Ovary (tissue), 9 donors: ENCODE data around the gene PATJ. TPM values are rescaled to one million over a fixed set of nuclear protein-coding genes. Genes with fewer than 3 reads are reported as not detected.

Experiments
- DNase-seq, 5 donors: peaks; one replicate each; pipeline ENCODE4 v3.0.0-alpha.2; 2019 to 2020
- H3K27ac ChIP-seq, 2 donors: fragments of 200-600 bp; one replicate each; pipeline versions ENCODE4 v1.5.1 to v1.8.0; 2019 to 2022
- H3K27me3 ChIP-seq: fragments of 200-600 bp; one replicate; pipeline ENCODE4 v1.8.0; 2022
- H3K36me3 ChIP-seq: fragments of 200-600 bp; sonication (generic); one replicate; pipeline ENCODE4 v1.5.1; 2019
- H3K4me1 ChIP-seq: one replicate; pipeline ENCODE4 v1.8.1; 2013; ENCODE audit warnings: mild to moderate bottlenecking, moderate library complexity; ENCODE audit not compliant: insufficient read depth
- H3K4me3 ChIP-seq: fragments of 200-600 bp; sonication (generic); one replicate; pipeline ENCODE4 v1.5.1; 2017
- H3K9me3 ChIP-seq, 2 donors: fragments of 200-600 bp in 1 of 2; sonication (generic) in 1 of 2; one replicate each; pipeline versions ENCODE4 v1.5.1 to v1.8.1; 2013 to 2019; ENCODE audit warnings: mild to moderate bottlenecking in 1 of 2, moderate library complexity in 1 of 2
- CTCF ChIP-seq, 3 donors: fragments of 450-650 bp in 2 of 3; fragments of 200-600 bp in 1 of 3; IDR thresholded peaks; one replicate each; pipeline versions ENCODE4 v1.5.1 to v1.8.0; 2016 to 2022; ENCODE audit warnings: antibody characterized with exemption in 3 of 3, mild to moderate bottlenecking in 1 of 3
- EP300 ChIP-seq: sonication (generic); formaldehyde crosslinking; IDR thresholded peaks from one replicate; pipeline ENCODE4 v1.6.1; 2017; ENCODE audit warnings: antibody characterized with exemption
- POLR2A ChIP-seq: fragments of 450-650 bp; IDR thresholded peaks from one replicate; pipeline ENCODE4 v1.6.1; 2017; ENCODE audit warnings: antibody characterized with exemption, mild to moderate bottlenecking, moderate library complexity
- WGBS, 3 donors: extraction: QIAGEN DNeasy Blood & Tissue Kit in 1 of 3; methylation state at CpG; one replicate each; pipeline versions ENCODE4 v1.1.5 to v1.1.7; 2013 to 2017; 5-methylcytosine and 5-hydroxymethylcytosine counted together
- intact Hi-C, 4 donors: fragments of 100-400 bp; cut with DNase I; formaldehyde crosslinking; loops; one replicate each; pipeline versions ENCODE4 v1.11.0 to v1.15.1; 2022 to 2023
- polyA plus RNA-seq, 2 donors: library from polyadenylated mRNA; stranded (reverse); fragments of 200-250 nt in 1 of 2; fragments of 350-450 nt in 1 of 2; fragmentation: Illumina TruSeq in 1 of 2; extraction: RNeasy Lipid Tissue Mini Kit (QIAGEN cat#74804) in 1 of 2; gene quantifications; one replicate each; pipeline ENCODE4 v1.2.3, GENCODE V29; 2013 to 2014
- total RNA-seq, 7 donors: library from RNA; depleted of rRNA in 2 of 7; stranded (reverse); fragments of >200 nt in 2 of 7; fragmentation: NEBNext Ultra II Directional in 3 of 7; extraction: Animal tissue kit (Norgen Biotek cat#: 25700) in 3 of 7; gene quantifications; one replicate each; pipeline versions ENCODE4 v1.1.0 to v1.2.4, GENCODE V29; 2016 to 2023
- donor health status: DM: no; HTN: no; CAD: no; lungs with moderate emphysema.
- donor health status: DM: no; HTN: no; CAD: no.
- donor health status: Bipolar disorder and iron deficiency.
- donor health status: DM: yes; HTN: yes; CAD: no.
- donor health status: DM: no; HTN: no; CAD: no.
- donor health status: DM: yes; HTN: yes; CAD: no.

Gene PATJ
- total and polyA plus RNA-seq, 9 donors, result 7.6 to 60.1 (median 25.5) TPM

GRCh38 chr1:62208087-62208486, 465.8 kb downstream of the PATJ start:
- Histone ChIP-seq H3K36me3 (no peaks in the 10 kb centered on the region), H3K4me1 (no peaks in the 10 kb centered on the region), H3K27me3 (no peaks in the 10 kb centered on the region), H3K27ac (no peak overlapping the region), H3K9me3 (no peaks in the 10 kb centered on the region), H3K4me3 (no peak overlapping the region)
- no peak for TF ChIP-seq EP300
- TF ChIP-seq POLR2A, result no peak
- TF ChIP-seq CTCF (IDR thresholded peaks at IDR 0.05), result no peak
- DNase-seq, result no peak
- intact Hi-C loops, result no loop called here
- 87 to 93% (median 89%) methylated on average over 5 of the region's 5 CpGs for WGBS, 3 donors

GRCh38 chr1:62208970-62209369, 466.7 kb downstream of the PATJ start:
- H3K27ac ChIP-seq, result no peak overlapping the region
- no peak for DNase-seq
- 0 to 67% (median 40%) methylated on average over 1 of the region's 1 CpG for WGBS, 3 donors
- intact Hi-C loops, result no loop called here
- H3K9me3 ChIP-seq, result no peaks in the 10 kb centered on the region
- H3K4me1 ChIP-seq, result no peaks in the 10 kb centered on the region
- H3K27me3 ChIP-seq, result no peaks in the 10 kb centered on the region
- TF ChIP-seq EP300, result no peak
- TF ChIP-seq POLR2A, result no peak
- H3K4me3 ChIP-seq, result no peak overlapping the region
- H3K36me3 ChIP-seq, result no peaks in the 10 kb centered on the region

- TF ChIP-seq CTCF (IDR thresholded peaks at IDR 0.05), result no peak
- TF ChIP-seq EP300, result no peak
- no peak for TF ChIP-seq POLR2A
- Histone ChIP-seq H3K4me1 (no peaks in the 10 kb centered on the region), H3K27ac (no peak overlapping the region), H3K9me3 (no peaks in the 10 kb centered on the region), H3K27me3 (no peaks in the 10 kb centered on the region), H3K4me3 (no peak overlapping the region), H3K36me3 (no peaks in the 10 kb centered on the region)
- intact Hi-C loops, result no loop called here
- no peak for DNase-seq
- WGBS, 3 donors, result 88 to 92% (median 90%) methylated on average over 1 of the region's 1 CpG
Observed at GRCh38 chr1:62209931-62210595, 467.8 kb downstream of the PATJ start.

GRCh38 chr1:62210960-62211359, 468.7 kb downstream of the PATJ start:
- no peak for DNase-seq

More at GRCh38 chr1:62210960-62211359, 468.7 kb downstream of the PATJ start:
- intact Hi-C loops, result no loop called here
- TF ChIP-seq POLR2A (no peak), EP300 (no peak), CTCF (IDR thresholded peaks at IDR 0.05) (no peak)
- no peak overlapping the region for H3K27ac ChIP-seq
- 90 to 100% (median 92%) methylated on average over 1 of the region's 1 CpG for WGBS, 3 donors
- H3K36me3 ChIP-seq, result no peaks in the 10 kb centered on the region
- no peak overlapping the region for H3K4me3 ChIP-seq
- H3K4me1 ChIP-seq, result no peaks in the 10 kb centered on the region
- no peaks in the 10 kb centered on the region for H3K9me3 ChIP-seq
- H3K27me3 ChIP-seq, result no peaks in the 10 kb centered on the region
